H9 (cell line): ENCODE results near the gene PSMG2. TPM values are rescaled to one million over a fixed set of nuclear protein-coding genes. Genes with fewer than 3 reads are reported as not detected.

Experiments used
- DNase-seq: peaks from one replicate; pipeline ENCODE4 v3.0.0-alpha.2; 2017
- H2AFZ ChIP-seq: one replicate; pipeline ENCODE4 v1.6.1; 2013; ENCODE audit warnings: mild to moderate bottlenecking, low read length, control low read depth, moderate library complexity
- H2AK5ac ChIP-seq: 2 replicates; pipeline ENCODE4 v1.6.1; 2013; ENCODE audit warnings: low read length, control low read depth, mixed read lengths; ENCODE audit not compliant: insufficient read length
- H2BK120ac ChIP-seq: one replicate; pipeline ENCODE4 v1.6.1; 2013; ENCODE audit warnings: low read depth, mild to moderate bottlenecking, low read length, control low read depth, inconsistent platforms; ENCODE audit not compliant: poor library complexity, severe bottlenecking
- H2BK12ac ChIP-seq: 2 replicates; pipeline ENCODE4 v1.6.1; 2013; ENCODE audit warnings: low read length, control low read depth, mixed read lengths, low read depth; ENCODE audit not compliant: insufficient read length
- H2BK15ac ChIP-seq: 2 replicates; pipeline ENCODE4 v1.6.1; 2013; ENCODE audit warnings: low read depth, low read length, control low read depth
- H2BK20ac ChIP-seq: one replicate; pipeline ENCODE4 v1.6.1; 2013; ENCODE audit warnings: low read depth, mild to moderate bottlenecking, low read length, control low read depth, inconsistent platforms; ENCODE audit not compliant: poor library complexity, severe bottlenecking
- H2BK5ac ChIP-seq: 2 replicates; pipeline ENCODE4 v1.6.1; 2013; ENCODE audit warnings: low read length, control low read depth, mixed read lengths; ENCODE audit not compliant: insufficient read length
- H3K14ac ChIP-seq: 2 replicates; pipeline ENCODE4 v1.6.1; 2013; ENCODE audit warnings: low read length, control low read depth; ENCODE audit not compliant: insufficient read depth
- H3K18ac ChIP-seq: 2 replicates; pipeline ENCODE4 v1.6.1; 2013; ENCODE audit warnings: low read depth, mild to moderate bottlenecking, mixed read lengths, low read length, control low read depth; ENCODE audit not compliant: insufficient read length
- H3K23ac ChIP-seq: 2 replicates; pipeline ENCODE4 v1.6.1; 2013; ENCODE audit warnings: low read length, control low read depth, mixed read lengths, low read depth; ENCODE audit not compliant: insufficient read length
- H3K23me2 ChIP-seq: 2 replicates; pipeline ENCODE4 v1.6.1; 2013; ENCODE audit warnings: low read depth, mild to moderate bottlenecking, mixed read lengths, low read length, control low read depth; ENCODE audit not compliant: insufficient read length, poor library complexity, severe bottlenecking
- H3K27ac ChIP-seq: 2 replicates; pipeline ENCODE4 v1.5.1; 2013; ENCODE audit warnings: low read length, control low read depth, mixed read lengths, low read depth; ENCODE audit not compliant: insufficient read length
- H3K27me3 ChIP-seq: 2 replicates; pipeline ENCODE4 v1.6.1; 2013; ENCODE audit warnings: low read length, control low read depth, inconsistent platforms; ENCODE audit not compliant: insufficient read depth
- H3K4ac ChIP-seq: 2 replicates; pipeline ENCODE4 v1.6.1; 2013; ENCODE audit warnings: low read depth, mild to moderate bottlenecking, control low read depth, inconsistent platforms, low read length, moderate library complexity
- H3K4me1 ChIP-seq: 2 replicates; pipeline ENCODE4 v1.6.1; 2013; ENCODE audit warnings: low read length, control low read depth, inconsistent platforms; ENCODE audit not compliant: insufficient read depth
- H3K4me2 ChIP-seq: 2 replicates; pipeline ENCODE4 v1.6.1; 2013; ENCODE audit warnings: low read length, control low read depth, mixed read lengths; ENCODE audit not compliant: insufficient read length, insufficient read depth
- H3K56ac ChIP-seq: 2 replicates; pipeline ENCODE4 v1.6.1; 2013; ENCODE audit warnings: low read depth, mild to moderate bottlenecking, mixed read lengths, low read length, control low read depth; ENCODE audit not compliant: insufficient read length
- H3K79me1 ChIP-seq: 2 replicates; pipeline ENCODE4 v1.6.1; 2013; ENCODE audit warnings: low read depth, mild to moderate bottlenecking, moderate library complexity, low read length, control low read depth, inconsistent platforms; ENCODE audit not compliant: insufficient read depth, poor library complexity, severe bottlenecking
- H3K79me2 ChIP-seq: 2 replicates; pipeline ENCODE4 v1.6.1; 2013; ENCODE audit warnings: low read length, control low read depth, inconsistent platforms; ENCODE audit not compliant: insufficient read depth
- H3K9ac ChIP-seq: 2 replicates; pipeline ENCODE4 v1.6.1; 2013; ENCODE audit warnings: low read length, control low read depth, mixed read lengths; ENCODE audit not compliant: insufficient read length; ENCODE audit errors: extremely low read depth
- H3K9me3 ChIP-seq: one replicate; pipeline ENCODE4 v1.6.1; 2013; ENCODE audit warnings: low read depth, low read length, inconsistent platforms; ENCODE audit not compliant: control insufficient read depth
- H3T11ph ChIP-seq: one replicate; pipeline ENCODE4 v1.6.1; 2013; ENCODE audit warnings: mild to moderate bottlenecking, low read length, control low read depth, inconsistent platforms
- H4K20me1 ChIP-seq: one replicate; pipeline ENCODE4 v1.6.1; 2013; ENCODE audit not compliant: control insufficient read depth, insufficient read length, insufficient read depth
- H4K5ac ChIP-seq: 2 replicates; pipeline ENCODE4 v1.6.1; 2013; ENCODE audit warnings: low read depth, mild to moderate bottlenecking, mixed read lengths, low read length, control low read depth; ENCODE audit not compliant: insufficient read length
- H4K8ac ChIP-seq: replicated peaks from 2 replicates; pipeline ENCODE4 v1.6.1; 2013; ENCODE audit warnings: low read length, control low read depth, mixed read lengths, low read depth; ENCODE audit not compliant: insufficient read length
- H4K91ac ChIP-seq: 2 replicates; pipeline ENCODE4 v1.6.1; 2013; ENCODE audit warnings: low read depth, mild to moderate bottlenecking, moderate library complexity, mixed read lengths, low read length, control low read depth; ENCODE audit not compliant: insufficient read length
- H3K27ac Mint-ChIP-seq, 3 experiments: 2 replicates in 2 of 3; 3 replicates in 1 of 3; pipeline ENCODE4 v1.8.0; 2020 to 2021; ENCODE audit warnings: mixed read lengths in 3 of 3, mild to moderate bottlenecking in 1 of 3, moderate library complexity in 1 of 3
- H3K27me3 Mint-ChIP-seq: 2 replicates; pipeline ENCODE4 v1.8.0; 2021; ENCODE audit warnings: low read depth, mild to moderate bottlenecking, moderate library complexity, mixed read lengths
- H3K36me3 Mint-ChIP-seq, 3 experiments: 2 replicates in 2 of 3; 3 replicates in 1 of 3; pipeline ENCODE4 v1.8.0; 2020 to 2021; ENCODE audit warnings: low read depth in 3 of 3, mixed read lengths in 3 of 3; ENCODE audit not compliant: insufficient read depth in 1 of 3
- H3K4me1 Mint-ChIP-seq, 2 experiments: 2 replicates each; pipeline ENCODE4 v1.8.0; 2020; ENCODE audit warnings: mixed read lengths in 2 of 2
- H3K4me3 Mint-ChIP-seq, 2 experiments: 2 replicates in 1 of 2; 3 replicates in 1 of 2; pipeline ENCODE4 v1.8.0; 2020 to 2021; ENCODE audit warnings: mild to moderate bottlenecking in 2 of 2, mixed read lengths in 2 of 2, moderate library complexity in 1 of 2
- H3K9me3 Mint-ChIP-seq, 2 experiments: 2 replicates in 1 of 2; 3 replicates in 1 of 2; pipeline ENCODE4 v1.8.0; 2020; ENCODE audit warnings: mild to moderate bottlenecking in 2 of 2, mixed read lengths in 2 of 2, moderate library complexity in 1 of 2
- CTCF ChIP-seq: fragments of 200-600 bp; sonication (generic); conservative IDR thresholded peaks from 3 replicates; pipeline ENCODE4 v1.8.0; 2021; ENCODE audit warnings: antibody characterized with exemption, mild to moderate bottlenecking
- WGBS: extraction: QIAGEN DNeasy Blood & Tissue Kit; methylation state at CpG from one replicate; pipeline ENCODE4 v1.1.7; 2013; ENCODE audit warnings: missing lambda C conversion rate, low lambda C conversion rate, mixed read lengths; ENCODE audit not compliant: insufficient read length; ENCODE audit errors: extremely low coverage; 5-methylcytosine and 5-hydroxymethylcytosine counted together
- total RNA-seq: library from RNA; stranded (reverse); gene quantifications from 2 replicates; pipeline ENCODE4 v1.2.1, GENCODE V29; 2021

Gene PSMG2
- total RNA-seq, 1 experiment from 2014 or later = 72.2 TPM

DNA sequence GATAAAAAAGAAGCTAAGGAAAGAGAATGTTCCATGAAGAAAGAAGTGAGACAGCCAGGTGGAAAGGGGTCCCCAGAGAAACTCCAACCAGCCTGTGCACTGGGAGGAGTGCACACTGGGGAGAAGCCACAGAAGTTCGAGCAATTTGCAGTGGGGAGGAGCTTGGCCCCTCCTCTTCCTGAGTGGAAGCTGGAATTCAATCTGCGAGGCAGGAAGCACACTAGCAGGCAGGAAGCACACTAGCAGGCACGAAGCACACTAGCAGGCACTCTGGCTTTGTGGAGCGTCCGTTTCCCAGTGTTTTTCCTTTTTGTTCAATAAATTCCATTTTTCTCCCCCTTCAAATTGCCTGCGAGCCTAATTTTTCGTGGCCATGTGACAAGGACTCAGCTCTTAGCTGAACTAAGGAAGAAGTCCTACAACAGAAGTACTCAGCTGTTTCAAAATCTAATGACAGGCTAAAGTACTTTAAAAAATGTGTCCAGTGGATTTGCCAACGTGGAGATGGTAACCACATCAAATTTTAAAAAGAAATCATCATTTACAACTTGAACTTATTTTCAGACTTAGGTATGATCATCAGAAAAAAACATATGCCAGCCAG lies 23.6 kb upstream of the PSMG2 start:
- Histone ChIP-seq H2BK15ac (no peak overlapping the region), H4K20me1 (no peaks in the 10 kb centered on the region), H3K18ac (no peak overlapping the region), H2BK20ac (no peak overlapping the region), H3K14ac (no peak overlapping the region; the same call in 1 of the 2 replicates), H3K79me1 (peaks cover 2% of the 10 kb centered on the region), H3K9ac (no peak overlapping the region), H2AK5ac (no peak overlapping the region), H2BK12ac (no peak overlapping the region), H3K4me2 (no peak overlapping the region), H2AFZ (no peak overlapping the region), H3K4me1 (no peaks in the 10 kb centered on the region), H3K56ac (no peak overlapping the region), H3K9me3 (no peaks in the 10 kb centered on the region), H3K23ac (no peak overlapping the region), H4K91ac (no peak overlapping the region), H4K5ac (no peak overlapping the region), H3K27me3 (no peaks in the 10 kb centered on the region), H3K23me2 (no peaks in the 10 kb centered on the region), H2BK120ac (no peak overlapping the region), H4K8ac (no peak overlapping the region), H3K27ac (no peak overlapping the region), H3K4ac (no peak overlapping the region), H3K79me2 (no peaks in the 10 kb centered on the region), H3T11ph (no peak overlapping the region), H2BK5ac (no peak overlapping the region)
- H3K4me1 Mint-ChIP-seq = no peaks in the 10 kb centered on the region
- no peak for DNase-seq
- H3K4me3 Mint-ChIP-seq = no peak overlapping the region
- no peak for TF ChIP-seq CTCF
- peak overlapping the region in 2 of 3 experiments; percentile 3 to 83; a peak in 3 of 7 replicates for H3K27ac Mint-ChIP-seq
- H3K36me3 Mint-ChIP-seq = peaks cover 13 to 52% (median 37%) of the 10 kb centered on the region in 3 experiments; a peak in 6 of 7 replicates
- H3K27me3 Mint-ChIP-seq = no peaks in the 10 kb centered on the region
- H3K9me3 Mint-ChIP-seq = no peaks in the 10 kb centered on the region
- no CpG with 5 or more reads among the region's 8 CpGs for WGBS
